ENCODE data around the gene POMP. TPM values are rescaled to one million over a fixed set of nuclear protein-coding genes. Genes with fewer than 3 reads are reported as not detected.
A peak's percentile ranks its signal among the peaks of the same experiment; 100 is the strongest.
"Not testable (repeated sequence)": the region's sequence is repeated elsewhere in the genome, so short reads cannot be mapped to it uniquely, and the experiment has no call there.

Gene POMP
- total and polyA plus RNA-seq, 7 experiments from 2014 or later = 18.8 to 97.0 (median 25.2) TPM

- H3K4me1 Mint-ChIP-seq; H3K4me3 Mint-ChIP-seq; POLR2A ChIA-PET; ATAC-seq; H3K27me3 ChIP-seq (ENCODE audit: control insufficient read depth in 2 of 2, insufficient read depth in 2 of 2, low read length in 2 of 2); H3K36me3 Mint-ChIP-seq; H3K27me3 Mint-ChIP-seq; DNase-seq; H3K4me1 ChIP-seq (ENCODE audit: control insufficient read depth in 2 of 2, insufficient read depth in 2 of 2, low read length in 2 of 2); H3K36me3 ChIP-seq (ENCODE audit: control insufficient read depth in 2 of 3, insufficient read depth in 3 of 3, low read length in 3 of 3); H3K27ac ChIP-seq (ENCODE audit: low read depth, low read length); CTCF ChIA-PET; H3K9me3 ChIP-seq (ENCODE audit: control insufficient read depth in 2 of 3, low read length in 3 of 3); H3K4me3 ChIP-seq (ENCODE audit: low read length): not testable (repeated sequence)
- intact Hi-C loops (cut with micrococcal nuclease) = loop anchor here in 1 of 2 donors (5.0 kb wide), 1 partner anchor 34 kb away; the partner anchor contains the start of gene SLC46A3
- peaks cover 0 to 15% (median 5%) of the 10 kb centered on the region in 11 donors for H3K9me3 Mint-ChIP-seq
- peak overlapping the region in 1 of 9 donors; percentile 44 for H3K27ac Mint-ChIP-seq
Observed at GRCh38 chr13:28683169-28683568, 24.2 kb downstream of the POMP start.

- Mint-ChIP-seq H3K4me3 (no peak overlapping the region), H3K4me1 (peaks cover 0 to 2% (median 0%) of the 10 kb centered on the region in 7 donors), H3K27ac (no peak overlapping the region), H3K27me3 (peaks cover 0 to 8% (median 0%) of the 10 kb centered on the region in 5 donors), H3K9me3 (peaks cover 0 to 25% (median 9%) of the 10 kb centered on the region in 11 donors), H3K36me3 (peaks cover 0 to 8% (median 3%) of the 10 kb centered on the region in 5 donors)
- no peaks in the 10 kb centered on the region for H3K9me3 ChIP-seq (ENCODE audit: control insufficient read depth in 2 of 3, low read length in 3 of 3)
- no peak overlapping the region for H3K4me3 ChIP-seq (ENCODE audit: low read length)
- H3K4me1 ChIP-seq (ENCODE audit: control insufficient read depth in 2 of 2, insufficient read depth in 2 of 2, low read length in 2 of 2) = no peaks in the 10 kb centered on the region
- no peak overlapping the region for H3K27ac ChIP-seq (ENCODE audit: low read depth, low read length)
- intact Hi-C loops (cut with micrococcal nuclease) = loop anchor here in 1 of 2 donors (5.0 kb wide), 1 partner anchor 33 kb away; the partner anchor contains the start of gene SLC46A3
- H3K36me3 ChIP-seq (ENCODE audit: control insufficient read depth in 2 of 3, insufficient read depth in 3 of 3, low read length in 3 of 3) = no peaks in the 10 kb centered on the region
- DNase-seq (no peak), ATAC-seq (no peak)
- ChIA-PET CTCF (no interaction called here), POLR2A (no interaction called here)
- no peaks in the 10 kb centered on the region for H3K27me3 ChIP-seq (ENCODE audit: control insufficient read depth in 2 of 2, insufficient read depth in 2 of 2, low read length in 2 of 2)
Observed at GRCh38 chr13:28684257-28684656, 25.3 kb downstream of the POMP start.

- peaks cover 0 to 15% (median 0%) of the 10 kb centered on the region in 5 donors for H3K27me3 Mint-ChIP-seq
- CTCF ChIA-PET = no interaction called here
- peaks cover 0 to 8% (median 3%) of the 10 kb centered on the region in 5 donors for H3K36me3 Mint-ChIP-seq
- H3K27ac Mint-ChIP-seq = no peak overlapping the region
- H3K27me3 ChIP-seq (ENCODE audit: control insufficient read depth in 2 of 2, insufficient read depth in 2 of 2, low read length in 2 of 2) = no peaks in the 10 kb centered on the region
- DNase-seq = no peak
- H3K27ac ChIP-seq (ENCODE audit: low read depth, low read length) = no peak overlapping the region
- H3K4me3 ChIP-seq (ENCODE audit: low read length) = no peak overlapping the region
- no peaks in the 10 kb centered on the region for H3K4me1 Mint-ChIP-seq
- H3K4me3 Mint-ChIP-seq = no peak overlapping the region
- no peaks in the 10 kb centered on the region for H3K36me3 ChIP-seq (ENCODE audit: control insufficient read depth in 2 of 3, insufficient read depth in 3 of 3, low read length in 3 of 3)
- peaks cover 6 to 33% (median 16%) of the 10 kb centered on the region in 11 donors for H3K9me3 Mint-ChIP-seq
- no peaks in the 10 kb centered on the region for H3K9me3 ChIP-seq (ENCODE audit: control insufficient read depth in 2 of 3, low read length in 3 of 3)
- POLR2A ChIA-PET = no interaction called here
- H3K4me1 ChIP-seq (ENCODE audit: control insufficient read depth in 2 of 2, insufficient read depth in 2 of 2, low read length in 2 of 2) = no peaks in the 10 kb centered on the region
- intact Hi-C loops (cut with micrococcal nuclease) = no loop called here
- ATAC-seq = no peak
Observed at GRCh38 chr13:28685114-28685513, 26.2 kb downstream of the POMP start.

GRCh38 chr13:28685892-28686291 is 27.0 kb downstream of the POMP start:
- CTCF ChIA-PET = no interaction called here
- Mint-ChIP-seq H3K9me3 (peaks cover 7 to 41% (median 18%) of the 10 kb centered on the region in 11 donors), H3K27me3 (peaks cover 0 to 19% (median 0%) of the 10 kb centered on the region in 5 donors), H3K4me1 (no peaks in the 10 kb centered on the region), H3K27ac (no peak overlapping the region), H3K36me3 (peaks cover under 1 to 8% (median 5%) of the 10 kb centered on the region in 5 donors), H3K4me3 (no peak overlapping the region)
- ATAC-seq (no peak), DNase-seq (no peak)
- POLR2A ChIA-PET = no interaction called here
- no peak overlapping the region for H3K27ac ChIP-seq (ENCODE audit: low read depth, low read length)
- no peaks in the 10 kb centered on the region for H3K36me3 ChIP-seq (ENCODE audit: control insufficient read depth in 2 of 3, insufficient read depth in 3 of 3, low read length in 3 of 3)
- H3K9me3 ChIP-seq (ENCODE audit: control insufficient read depth in 2 of 3, low read length in 3 of 3) = no peaks in the 10 kb centered on the region
- H3K4me1 ChIP-seq (ENCODE audit: control insufficient read depth in 2 of 2, insufficient read depth in 2 of 2, low read length in 2 of 2) = no peaks in the 10 kb centered on the region
- no peak overlapping the region for H3K4me3 ChIP-seq (ENCODE audit: low read length)
- intact Hi-C loops (cut with micrococcal nuclease) = no loop called here
- no peaks in the 10 kb centered on the region for H3K27me3 ChIP-seq (ENCODE audit: control insufficient read depth in 2 of 2, insufficient read depth in 2 of 2, low read length in 2 of 2)

- H3K27ac ChIP-seq (ENCODE audit: low read depth, low read length); POLR2A ChIA-PET; H3K36me3 ChIP-seq (ENCODE audit: control insufficient read depth in 2 of 3, insufficient read depth in 3 of 3, low read length in 3 of 3); DNase-seq; H3K4me3 ChIP-seq (ENCODE audit: low read length); H3K4me1 ChIP-seq (ENCODE audit: control insufficient read depth in 2 of 2, insufficient read depth in 2 of 2, low read length in 2 of 2); intact Hi-C loops (cut with micrococcal nuclease); ATAC-seq; CTCF ChIA-PET; H3K9me3 ChIP-seq (ENCODE audit: control insufficient read depth in 2 of 3, low read length in 3 of 3); H3K4me3 Mint-ChIP-seq; H3K4me1 Mint-ChIP-seq; H3K27me3 ChIP-seq (ENCODE audit: control insufficient read depth in 2 of 2, insufficient read depth in 2 of 2, low read length in 2 of 2): not testable (repeated sequence)
- Mint-ChIP-seq H3K27ac (peak overlapping the region in 1 of 9 donors; percentile 62), H3K27me3 (peaks cover 0 to 26% (median 0%) of the 10 kb centered on the region in 5 donors), H3K9me3 (peaks cover 5 to 51% (median 24%) of the 10 kb centered on the region in 11 donors), H3K36me3 (peaks cover 11 to 53% (median 31%) of the 10 kb centered on the region in 5 donors)
Observed at GRCh38 chr13:28693605-28694491, 34.9 kb downstream of the POMP start.

GRCh38 chr13:28697441-28697840 is 38.5 kb downstream of the POMP start:
- POLR2A ChIA-PET = no interaction called here

More at GRCh38 chr13:28697441-28697840, 38.5 kb downstream of the POMP start:
- CTCF ChIA-PET = no interaction called here
- no peak for ATAC-seq
- H3K27ac ChIP-seq (ENCODE audit: low read depth, low read length) = no peak overlapping the region
- H3K27ac Mint-ChIP-seq = no peak overlapping the region
- no peak overlapping the region for H3K4me3 Mint-ChIP-seq
- H3K4me1 ChIP-seq (ENCODE audit: control insufficient read depth in 2 of 2, insufficient read depth in 2 of 2, low read length in 2 of 2) = no peaks in the 10 kb centered on the region
- peaks cover 18 to 76% (median 50%) of the 10 kb centered on the region in 5 donors for H3K36me3 Mint-ChIP-seq
- H3K9me3 Mint-ChIP-seq = peaks cover 0 to 20% (median 5%) of the 10 kb centered on the region in 11 donors
- no peaks in the 10 kb centered on the region for H3K4me1 Mint-ChIP-seq
- intact Hi-C loops (cut with micrococcal nuclease) = no loop called here
- H3K27me3 Mint-ChIP-seq = peaks cover 0 to 8% (median 0%) of the 10 kb centered on the region in 5 donors
- H3K9me3 ChIP-seq (ENCODE audit: control insufficient read depth in 2 of 3, low read length in 3 of 3) = no peaks in the 10 kb centered on the region
- DNase-seq = no peak
- H3K4me3 ChIP-seq (ENCODE audit: low read length) = no peak overlapping the region
- H3K36me3 ChIP-seq (ENCODE audit: control insufficient read depth in 2 of 3, insufficient read depth in 3 of 3, low read length in 3 of 3) = peaks cover 5 to 22% (median 18%) of the 10 kb centered on the region in 3 experiments
- H3K27me3 ChIP-seq (ENCODE audit: control insufficient read depth in 2 of 2, insufficient read depth in 2 of 2, low read length in 2 of 2) = no peaks in the 10 kb centered on the region

Data from naive thymus-derived CD4-positive, alpha-beta T cell (primary cell).